IMR-90 (cell line): ENCODE data around the gene SPTLC1. TPM values are rescaled to one million over a fixed set of nuclear protein-coding genes. Genes with fewer than 3 reads are reported as not detected.
"Not testable (repeated sequence)": the region's sequence is repeated elsewhere in the genome, so short reads cannot be mapped to it uniquely, and the experiment has no call there.

Source experiments
- ATAC-seq: fragments of 200-7000 bp; cut with Tn5 transposase; 2 replicates; pipeline ENCODE4 v1.9.1; 2020; ENCODE audit warnings: low read depth, mild to moderate bottlenecking, moderate library complexity
- BruUV-seq: library from RNA; stranded (reverse); fragments of 400-500 nt; replicated peaks from 2 replicates; lab custom pipeline; 2021; lab: Mats Ljungman, UMichigan
- CTCF ChIA-PET: fragments of 300-600 bp; formaldehyde crosslinking; extraction: SDS; loops from one replicate; lab custom pipeline; 2021; ENCODE audit warnings: antibody characterized with exemption; lab: Yijun Ruan, JAX
- POLR2A ChIA-PET: fragments of 300-600 bp; sonication (Branson Sonifier 250); formaldehyde crosslinking; loops from one replicate; lab custom pipeline; 2022; ENCODE audit warnings: antibody characterized with exemption; ENCODE audit not compliant: unreplicated experiment; lab: Charles Lee
- DNase-seq: peaks from one replicate; pipeline ENCODE4 v3.0.0; 2013
- H2AFZ ChIP-seq: replicated peaks from 2 replicates; pipeline ENCODE3; 2013; ENCODE audit warnings: low read length, mild to moderate bottlenecking; ENCODE audit not compliant: poor library complexity
- H2AK5ac ChIP-seq: 2 replicates; pipeline ENCODE4 v1.6.1; 2013; ENCODE audit warnings: low read depth, low read length, inconsistent platforms
- H2AK9ac ChIP-seq: replicated peaks from 2 replicates; pipeline ENCODE3; 2013; ENCODE audit warnings: mild to moderate bottlenecking, low read depth, low read length, moderate library complexity; ENCODE audit not compliant: poor library complexity
- H2BK120ac ChIP-seq: 2 replicates; pipeline ENCODE4 v1.6.1; 2013; ENCODE audit warnings: low read depth, low read length, inconsistent platforms
- H2BK15ac ChIP-seq: 3 replicates; pipeline ENCODE4 v1.6.1; 2013; ENCODE audit warnings: low read depth, low read length, inconsistent platforms
- H2BK20ac ChIP-seq: 2 replicates; pipeline ENCODE4 v1.6.1; 2013; ENCODE audit warnings: low read depth, mild to moderate bottlenecking, inconsistent platforms, low read length, moderate library complexity
- H2BK5ac ChIP-seq: 2 replicates; pipeline ENCODE4 v1.6.1; 2013; ENCODE audit warnings: mild to moderate bottlenecking, low read depth, low read length, inconsistent platforms; ENCODE audit not compliant: poor library complexity, severe bottlenecking
- H3K14ac ChIP-seq: replicated peaks from 2 replicates; pipeline ENCODE4 v1.6.1; 2013; ENCODE audit warnings: low read depth, low read length, inconsistent platforms
- H3K18ac ChIP-seq: 2 replicates; pipeline ENCODE4 v1.6.1; 2013; ENCODE audit warnings: low read depth, low read length, control low read depth
- H3K23ac ChIP-seq: 2 replicates; pipeline ENCODE4 v1.6.1; 2013; ENCODE audit warnings: low read depth, low read length, inconsistent platforms
- H3K27ac ChIP-seq: 2 replicates; pipeline ENCODE4 v1.5.1; 2013; ENCODE audit warnings: mild to moderate bottlenecking, control low read depth, low read length; ENCODE audit not compliant: insufficient read depth
- H3K27me3 ChIP-seq: 2 replicates; pipeline ENCODE4 v1.6.1; 2013; ENCODE audit warnings: low read length; ENCODE audit not compliant: control insufficient read depth, insufficient read depth
- H3K36me3 ChIP-seq: 2 replicates; pipeline ENCODE4 v1.6.1; 2013; ENCODE audit warnings: low read length, mixed read lengths; ENCODE audit not compliant: control insufficient read depth, insufficient read depth
- H3K4ac ChIP-seq: 2 replicates; pipeline ENCODE4 v1.6.1; 2013; ENCODE audit warnings: low read depth, low read length, inconsistent platforms
- H3K4me1 ChIP-seq: 2 replicates; pipeline ENCODE4 v1.6.1; 2013; ENCODE audit warnings: low read length, mixed read lengths; ENCODE audit not compliant: control insufficient read depth, insufficient read depth
- H3K4me2 ChIP-seq: 2 replicates; pipeline ENCODE4 v1.6.1; 2013; ENCODE audit warnings: low read depth, mild to moderate bottlenecking, control low read depth, low read length, moderate library complexity
- H3K4me3 ChIP-seq: 2 replicates; pipeline ENCODE4 v1.5.1; 2013; ENCODE audit warnings: low read depth, mild to moderate bottlenecking, control low read depth, low read length, moderate library complexity; ENCODE audit not compliant: insufficient read depth
- H3K56ac ChIP-seq: 2 replicates; pipeline ENCODE4 v1.6.1; 2013; ENCODE audit warnings: low read length, inconsistent platforms; ENCODE audit not compliant: insufficient read depth; ENCODE audit errors: extremely low read depth
- H3K79me1 ChIP-seq, 2 experiments: 2 replicates each; pipeline ENCODE4 v1.6.1; 2013; ENCODE audit warnings: low read length in 2 of 2, inconsistent platforms in 1 of 2, low read depth in 1 of 2
- H3K9ac ChIP-seq: 2 replicates; pipeline ENCODE4 v1.6.1; 2013; ENCODE audit warnings: low read depth, low read length, control low read depth
- H3K9me1 ChIP-seq: 2 replicates; pipeline ENCODE4 v1.6.1; 2013; ENCODE audit warnings: low read length, inconsistent platforms; ENCODE audit not compliant: insufficient read depth
- H3K9me3 ChIP-seq: 2 replicates; pipeline ENCODE4 v1.6.1; 2013; ENCODE audit warnings: low read length; ENCODE audit not compliant: control insufficient read depth, insufficient read depth
- H4K20me1 ChIP-seq: 2 replicates; pipeline ENCODE4 v1.6.1; 2013; ENCODE audit warnings: low read length, inconsistent platforms; ENCODE audit not compliant: insufficient read depth
- H4K5ac ChIP-seq: 2 replicates; pipeline ENCODE4 v1.6.1; 2013; ENCODE audit warnings: mild to moderate bottlenecking, low read depth, low read length, control low read depth
- H4K8ac ChIP-seq, 2 experiments: 2 replicates each; pipeline ENCODE4 v1.6.1; 2013; ENCODE audit warnings: low read depth in 2 of 2, low read length in 2 of 2, control low read depth in 1 of 2, inconsistent platforms in 1 of 2
- H4K91ac ChIP-seq: 2 replicates; pipeline ENCODE4 v1.6.1; 2013; ENCODE audit warnings: low read depth, low read length, inconsistent platforms; ENCODE audit not compliant: insufficient read depth
- WGBS, 2 experiments: methylation state at CpG; one replicate each; pipeline versions ENCODE4 v1.1.5 to v1.1.7; 2013; ENCODE audit warnings: missing lambda C conversion rate in 2 of 2; ENCODE audit not compliant: insufficient read length in 1 of 2; ENCODE audit errors: extremely low coverage in 2 of 2; 5-methylcytosine and 5-hydroxymethylcytosine counted together
- dilution Hi-C: fragments of 300-500 bp; cut with HindIII; formaldehyde crosslinking; loops from one replicate; pipeline ENCODE4 v1.14.3; 2018; ENCODE audit warnings: low sequenced_read_pairs; ENCODE audit not compliant: unreplicated experiment
- in situ Hi-C: fragments of 300-500 bp; cut with MboI; formaldehyde crosslinking; loops from 3 replicates; pipeline ENCODE4 v1.14.3; 2019; ENCODE audit warnings: low sequenced_read_pairs, inconsistent platforms, mixed read lengths
- intact Hi-C: fragments of 100-400 bp; cut with micrococcal nuclease; formaldehyde crosslinking; loops from 2 replicates; pipeline ENCODE4 v1.10.0; 2022
- polyA plus RNA-seq, 3 experiments: library from polyadenylated mRNA; depleted of rRNA; stranded (reverse); fragments of >200 nt; gene quantifications; 2 replicates each; pipeline ENCODE4 v1.2.3, GENCODE V29; 2012; ENCODE audit warnings: low replicate concordance in 1 of 3
- total RNA-seq: library from RNA; depleted of rRNA; stranded (reverse); fragments of >200 nt; gene quantifications from 2 replicates; pipeline ENCODE4 v1.2.3, GENCODE V29; 2012

SPTLC1 gene
- total and polyA plus RNA-seq, 2 of the 4 experiments (the other 2 are of a cell fraction) = 65.7 to 92.7 TPM

DNA sequence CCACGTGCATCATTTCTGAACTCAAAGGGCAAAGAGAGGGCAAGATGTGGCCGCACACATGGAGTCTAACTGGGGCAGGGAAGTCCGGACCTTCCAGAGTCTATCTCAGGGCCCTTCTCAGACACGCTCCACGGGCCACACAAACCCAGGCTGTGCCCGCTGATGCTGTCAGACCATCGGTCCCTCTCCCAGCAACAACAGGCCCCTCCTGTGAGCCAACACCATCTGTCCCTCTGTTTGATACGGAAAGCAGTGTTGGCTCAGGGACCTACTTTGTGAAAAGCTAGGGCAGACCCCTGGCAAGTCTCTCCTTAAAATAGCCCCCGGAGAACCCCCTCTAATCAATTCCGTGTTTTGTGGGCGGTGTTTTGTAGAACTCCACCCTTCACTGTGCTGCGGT lies 40.5 kb upstream of the SPTLC1 start:
- H3K9me3 ChIP-seq = not testable (repeated sequence)

More for the DNA sequence above, 40.5 kb upstream of the SPTLC1 start:
- H3K14ac ChIP-seq, H4K91ac ChIP-seq, H4K8ac ChIP-seq, H2AFZ ChIP-seq, H3K4me2 ChIP-seq, H3K27ac ChIP-seq, H3K56ac ChIP-seq, H2BK20ac ChIP-seq, H2BK120ac ChIP-seq, CTCF ChIA-PET, H2AK9ac ChIP-seq, H3K18ac ChIP-seq, ATAC-seq, DNase-seq, intact Hi-C loops, H4K20me1 ChIP-seq, in situ Hi-C loops, H3K4me3 ChIP-seq, H2BK15ac ChIP-seq, H2AK5ac ChIP-seq, H3K23ac ChIP-seq, H3K27me3 ChIP-seq, H3K9ac ChIP-seq, H2BK5ac ChIP-seq, POLR2A ChIA-PET, dilution Hi-C loops, BruUV-seq, H4K5ac ChIP-seq, H3K4ac ChIP-seq: not testable (repeated sequence)
- WGBS, 2 experiments = 80% methylated on average over 5 of the region's 12 CpGs; no CpG with 5 or more reads in 1 of the 2 experiments
- Histone ChIP-seq H3K4me1 (peaks cover 19% of the 10 kb centered on the region), H3K79me1 (peaks cover 3 to 16% of the 10 kb centered on the region in 2 experiments; a peak in 2 of 4 replicates), H3K9me1 (peaks cover 17% of the 10 kb centered on the region), H3K36me3 (peaks cover 16% of the 10 kb centered on the region)
